ENCODE measurements around the gene ABCB8.
A peak's percentile ranks its signal among the peaks of the same experiment; 100 is the strongest.

The ABCB8 gene

DNA sequence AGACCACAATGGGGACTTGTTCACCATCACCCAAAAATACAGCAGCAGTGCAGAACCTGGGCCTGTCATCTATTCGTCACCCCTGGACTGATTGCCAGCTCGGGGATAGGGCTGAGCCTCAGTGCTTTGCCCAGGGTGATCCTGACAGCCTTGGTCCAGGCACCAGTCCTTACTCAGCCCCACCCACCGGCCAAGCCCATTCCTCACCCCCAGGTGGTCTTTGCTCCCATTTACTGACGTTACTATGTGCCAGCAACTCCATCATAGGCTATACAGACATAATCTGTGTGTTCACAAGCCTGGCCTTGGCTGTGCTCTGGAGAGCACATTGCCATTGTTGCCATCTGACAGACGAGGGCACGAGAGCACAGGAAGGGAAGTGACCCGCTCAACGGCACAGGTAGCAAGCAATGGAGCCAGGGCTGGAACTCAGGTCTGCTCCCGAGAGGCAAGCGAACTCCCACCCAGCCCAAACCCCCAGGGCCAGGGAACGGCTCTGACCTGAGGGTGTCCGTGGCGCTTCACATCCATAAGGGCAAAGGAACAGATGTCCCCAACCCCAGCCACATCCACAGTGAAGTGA is 10.8 kb upstream of the ABCB8 start:
- peak overlapping the region in 1 of 2 donors; percentile 41 for H3K4me3 ChIP-seq (replicated peaks in 1 of 2; ENCODE audit: low read depth in 2 of 2, low read length in 2 of 2)
- no peak for TF ChIP-seq CTCF (IDR thresholded peaks at IDR 0.05; ENCODE audit: low read depth, low read length)
- DNase-seq (ENCODE audit: low read depth in 2 of 2) = no peak

GRCh38 chr7:151017953-151018420 is 10.3 kb upstream of the ABCB8 start:
- H3K4me3 ChIP-seq (replicated peaks in 1 of 2; ENCODE audit: low read depth in 2 of 2, low read length in 2 of 2) = peak overlapping the region; percentile 28 to 41
- TF ChIP-seq CTCF (IDR thresholded peaks at IDR 0.05; ENCODE audit: low read depth, low read length) = peak; percentile 95
- peak; percentile 43 to 54 for DNase-seq (ENCODE audit: low read depth in 2 of 2)

GRCh38 chr7:151018421-151019129 is 9.7 kb upstream of the ABCB8 start:
- peak overlapping the region; percentile 28 to 41 for H3K4me3 ChIP-seq (replicated peaks in 1 of 2; ENCODE audit: low read depth in 2 of 2, low read length in 2 of 2)
- TF ChIP-seq CTCF (IDR thresholded peaks at IDR 0.05; ENCODE audit: low read depth, low read length) = no peak
- peak in 1 of 2 donors; percentile 27 for DNase-seq (ENCODE audit: low read depth in 2 of 2)

DNA sequence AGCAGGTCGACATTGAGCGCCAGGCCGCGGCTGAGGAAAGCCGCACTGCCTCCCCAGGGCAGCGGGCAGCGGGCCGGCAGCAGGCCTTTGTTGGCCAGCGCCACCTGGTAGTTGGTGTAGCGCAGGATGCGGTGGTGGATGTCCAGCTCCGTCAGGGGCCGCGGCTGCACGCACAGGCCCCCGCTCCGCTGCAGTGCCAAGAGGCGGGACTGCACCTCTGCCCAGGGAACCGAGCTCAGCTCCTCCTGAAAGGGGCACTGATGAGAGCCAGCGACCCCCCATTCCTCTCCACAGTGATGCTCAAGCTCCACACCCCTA is 9.2 kb upstream of the ABCB8 start:
- TF ChIP-seq CTCF (IDR thresholded peaks at IDR 0.05; ENCODE audit: low read depth, low read length) = no peak
- H3K4me3 ChIP-seq (replicated peaks in 1 of 2; ENCODE audit: low read depth in 2 of 2, low read length in 2 of 2) = peak overlapping the region in 1 of 2 donors; percentile 18
- no peak for DNase-seq (ENCODE audit: low read depth in 2 of 2)

DNA sequence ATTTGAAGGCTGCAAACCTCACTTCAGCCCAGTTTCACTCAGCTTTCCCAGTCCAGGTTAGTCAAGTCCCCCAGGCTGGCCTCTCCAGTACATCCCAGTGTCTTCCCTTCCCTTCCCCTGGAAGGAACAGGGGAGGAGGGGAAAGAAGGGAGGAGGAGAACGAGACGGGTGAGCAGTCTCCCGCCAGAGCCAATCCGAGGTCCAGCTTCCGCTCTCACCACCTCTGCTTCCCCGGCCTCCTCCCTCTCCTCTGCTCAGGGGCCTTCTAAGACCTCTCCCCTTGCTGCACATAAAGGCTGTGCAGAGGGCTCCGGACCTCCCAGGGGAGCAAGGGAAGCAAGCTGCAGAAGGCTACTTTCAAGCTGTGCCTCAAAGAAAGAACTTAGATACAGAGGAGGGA is 8.0 kb upstream of the ABCB8 start:
- no peak for TF ChIP-seq CTCF (IDR thresholded peaks at IDR 0.05; ENCODE audit: low read depth, low read length)
- DNase-seq (ENCODE audit: low read depth in 2 of 2) = no peak

DNA sequence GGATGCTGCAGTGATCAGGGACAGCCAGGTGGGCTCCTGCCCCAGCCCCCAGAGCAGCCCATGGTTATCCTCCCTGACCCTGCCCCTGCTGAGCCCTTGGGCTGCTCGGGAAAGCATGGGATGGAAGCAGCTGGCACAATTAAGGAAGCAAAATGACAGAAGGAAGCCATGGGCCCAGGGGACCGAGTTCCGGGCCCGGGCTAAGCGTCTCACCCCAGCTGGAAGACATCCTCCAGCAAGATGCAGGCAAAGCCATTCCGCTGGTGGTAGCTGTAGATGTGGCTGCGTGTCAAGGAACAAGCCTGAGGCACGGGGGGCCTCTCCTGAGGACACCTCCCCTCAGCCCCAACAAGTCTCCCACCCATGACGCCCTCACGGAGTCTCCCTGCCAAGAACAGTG is 5.0 kb upstream of the ABCB8 start:
- H3K4me3 ChIP-seq (replicated peaks in 1 of 2; ENCODE audit: low read depth in 2 of 2, low read length in 2 of 2) = no peak overlapping the region
- no peak for TF ChIP-seq CTCF (IDR thresholded peaks at IDR 0.05; ENCODE audit: low read depth, low read length)
- DNase-seq (ENCODE audit: low read depth in 2 of 2) = no peak

More for the DNA sequence above, 8.0 kb upstream of the ABCB8 start:
- no peak overlapping the region for H3K4me3 ChIP-seq (replicated peaks in 1 of 2; ENCODE audit: low read depth in 2 of 2, low read length in 2 of 2)
